Stimulated activated naive CD8-positive, alpha-beta T cell treated with anti-CD3 and anti-CD28 coated beads, Interleukin-15, Interleukin-2, amounts not matched to agents 100 ng/mL and 50 ng/mL, for 24 hours (primary cell): ENCODE measurements around the gene CD8B2.
"Not testable (repeated sequence)": the region's sequence is repeated elsewhere in the genome, so short reads cannot be mapped to it uniquely, and the experiment has no call there.

ENCODE experiments used
- H3K27ac Mint-ChIP-seq: one replicate; pipeline ENCODE4 v1.8.0; 2021; ENCODE audit warnings: mild to moderate bottlenecking, mixed read lengths
- H3K27me3 Mint-ChIP-seq: one replicate; pipeline ENCODE4 v1.8.0; 2021; ENCODE audit warnings: mixed read lengths
- H3K36me3 Mint-ChIP-seq: one replicate; pipeline ENCODE4 v1.8.0; 2021; ENCODE audit warnings: low read depth, mixed read lengths
- H3K4me1 Mint-ChIP-seq: one replicate; pipeline ENCODE4 v1.8.0; 2021; ENCODE audit warnings: low read depth, mixed read lengths
- H3K4me3 Mint-ChIP-seq: one replicate; pipeline ENCODE4 v1.8.0; 2021; ENCODE audit warnings: mild to moderate bottlenecking, mixed read lengths
- H3K9me3 Mint-ChIP-seq: one replicate; pipeline ENCODE4 v1.8.0; 2021; ENCODE audit warnings: mixed read lengths

CD8B2 gene

GRCh38 chr2:106486551-106487385 lies at the start of gene CD8B2:
Gene CD8B2, plus strand, starts transcription at chr2:106487364. Its CDS starts 63 bp downstream, at chr2:106487427.
- not testable (repeated sequence) for H3K9me3 Mint-ChIP-seq, H3K4me1 Mint-ChIP-seq, H3K36me3 Mint-ChIP-seq, H3K4me3 Mint-ChIP-seq, H3K27ac Mint-ChIP-seq
- peaks cover 12% of the 10 kb centered on the region for H3K27me3 Mint-ChIP-seq

GRCh38 chr2:106461882-106462281 lies 25.3 kb upstream of the CD8B2 start:
- H3K27ac Mint-ChIP-seq, H3K4me1 Mint-ChIP-seq, H3K4me3 Mint-ChIP-seq, H3K36me3 Mint-ChIP-seq, H3K9me3 Mint-ChIP-seq, H3K27me3 Mint-ChIP-seq: not testable (repeated sequence)

- not testable (repeated sequence) for H3K27me3 Mint-ChIP-seq, H3K27ac Mint-ChIP-seq, H3K9me3 Mint-ChIP-seq, H3K36me3 Mint-ChIP-seq, H3K4me1 Mint-ChIP-seq, H3K4me3 Mint-ChIP-seq
Observed at GRCh38 chr2:106467516-106467915, 19.6 kb upstream of the CD8B2 start.

GRCh38 chr2:106468107-106468506 lies 19.1 kb upstream of the CD8B2 start, which contains the start of gene RGPD3:
Gene RGPD3, minus strand, starts transcription at chr2:106468413. Its CDS starts 125 bp downstream, at chr2:106468288.
- H3K4me1 Mint-ChIP-seq, H3K4me3 Mint-ChIP-seq, H3K9me3 Mint-ChIP-seq, H3K27me3 Mint-ChIP-seq, H3K36me3 Mint-ChIP-seq, H3K27ac Mint-ChIP-seq: not testable (repeated sequence)

GRCh38 chr2:106470658-106471057 lies 16.5 kb upstream of the CD8B2 start:
- not testable (repeated sequence) for H3K27me3 Mint-ChIP-seq, H3K27ac Mint-ChIP-seq, H3K4me1 Mint-ChIP-seq, H3K4me3 Mint-ChIP-seq, H3K9me3 Mint-ChIP-seq, H3K36me3 Mint-ChIP-seq

- H3K9me3 Mint-ChIP-seq, H3K27ac Mint-ChIP-seq, H3K27me3 Mint-ChIP-seq, H3K4me3 Mint-ChIP-seq, H3K36me3 Mint-ChIP-seq, H3K4me1 Mint-ChIP-seq: not testable (repeated sequence)
Observed at GRCh38 chr2:106477647-106478046, 9.5 kb upstream of the CD8B2 start.

GRCh38 chr2:106479563-106479962 lies 7.6 kb upstream of the CD8B2 start:
- H3K4me1 Mint-ChIP-seq, H3K36me3 Mint-ChIP-seq, H3K27me3 Mint-ChIP-seq, H3K4me3 Mint-ChIP-seq, H3K27ac Mint-ChIP-seq, H3K9me3 Mint-ChIP-seq: not testable (repeated sequence)

GRCh38 chr2:106487386-106488191 lies 425 bp downstream of the CD8B2 start:
- H3K27me3 Mint-ChIP-seq, result peaks cover 12% of the 10 kb centered on the region
- H3K4me1 Mint-ChIP-seq, H3K9me3 Mint-ChIP-seq, H3K27ac Mint-ChIP-seq, H3K4me3 Mint-ChIP-seq, H3K36me3 Mint-ChIP-seq: not testable (repeated sequence)

GRCh38 chr2:106489701-106490100 lies 2.5 kb downstream of the CD8B2 start:
- not testable (repeated sequence) for H3K36me3 Mint-ChIP-seq, H3K4me1 Mint-ChIP-seq, H3K27me3 Mint-ChIP-seq, H3K4me3 Mint-ChIP-seq, H3K9me3 Mint-ChIP-seq, H3K27ac Mint-ChIP-seq

GRCh38 chr2:106492399-106492798 lies 5.2 kb downstream of the CD8B2 start:
- H3K27me3 Mint-ChIP-seq, H3K4me3 Mint-ChIP-seq, H3K27ac Mint-ChIP-seq, H3K36me3 Mint-ChIP-seq, H3K9me3 Mint-ChIP-seq, H3K4me1 Mint-ChIP-seq: not testable (repeated sequence)

GRCh38 chr2:106492913-106493312 lies 5.7 kb downstream of the CD8B2 start:
- not testable (repeated sequence) for H3K4me1 Mint-ChIP-seq, H3K36me3 Mint-ChIP-seq, H3K27me3 Mint-ChIP-seq, H3K9me3 Mint-ChIP-seq, H3K4me3 Mint-ChIP-seq, H3K27ac Mint-ChIP-seq

GRCh38 chr2:106498549-106498948 lies 11.4 kb downstream of the CD8B2 start:
- not testable (repeated sequence) for H3K4me3 Mint-ChIP-seq, H3K4me1 Mint-ChIP-seq, H3K27ac Mint-ChIP-seq, H3K27me3 Mint-ChIP-seq, H3K9me3 Mint-ChIP-seq, H3K36me3 Mint-ChIP-seq

- H3K27ac Mint-ChIP-seq, H3K36me3 Mint-ChIP-seq, H3K4me3 Mint-ChIP-seq, H3K4me1 Mint-ChIP-seq, H3K9me3 Mint-ChIP-seq, H3K27me3 Mint-ChIP-seq: not testable (repeated sequence)
Observed at GRCh38 chr2:106500350-106500749, 13.2 kb downstream of the CD8B2 start.

GRCh38 chr2:106502351-106502750 lies 15.2 kb downstream of the CD8B2 start:
- H3K9me3 Mint-ChIP-seq, H3K27ac Mint-ChIP-seq: not testable (repeated sequence)
- peaks cover 19% of the 10 kb centered on the region for H3K4me1 Mint-ChIP-seq

GRCh38 chr2:106504192-106504591 lies 17.0 kb downstream of the CD8B2 start:
- peaks cover 15% of the 10 kb centered on the region for H3K4me1 Mint-ChIP-seq
- not testable (repeated sequence) for H3K4me3 Mint-ChIP-seq, H3K27me3 Mint-ChIP-seq, H3K36me3 Mint-ChIP-seq, H3K9me3 Mint-ChIP-seq, H3K27ac Mint-ChIP-seq

More at GRCh38 chr2:106502351-106502750, 15.2 kb downstream of the CD8B2 start:
- not testable (repeated sequence) for H3K4me3 Mint-ChIP-seq, H3K36me3 Mint-ChIP-seq, H3K27me3 Mint-ChIP-seq

- H3K4me1 Mint-ChIP-seq, result peaks cover 15% of the 10 kb centered on the region
- H3K9me3 Mint-ChIP-seq, H3K4me3 Mint-ChIP-seq, H3K36me3 Mint-ChIP-seq, H3K27ac Mint-ChIP-seq, H3K27me3 Mint-ChIP-seq: not testable (repeated sequence)
Observed at GRCh38 chr2:106504787-106505186, 17.6 kb downstream of the CD8B2 start.
